ENCODE results near the gene CD248. TPM values are rescaled to one million over a fixed set of nuclear protein-coding genes. Genes with fewer than 3 reads are reported as not detected.

CD248 gene
- total and polyA plus RNA-seq, 2 donors (not counting 1 experiment from before 2014, with no cell fraction given), result 0.40 to 0.96 TPM

DNA sequence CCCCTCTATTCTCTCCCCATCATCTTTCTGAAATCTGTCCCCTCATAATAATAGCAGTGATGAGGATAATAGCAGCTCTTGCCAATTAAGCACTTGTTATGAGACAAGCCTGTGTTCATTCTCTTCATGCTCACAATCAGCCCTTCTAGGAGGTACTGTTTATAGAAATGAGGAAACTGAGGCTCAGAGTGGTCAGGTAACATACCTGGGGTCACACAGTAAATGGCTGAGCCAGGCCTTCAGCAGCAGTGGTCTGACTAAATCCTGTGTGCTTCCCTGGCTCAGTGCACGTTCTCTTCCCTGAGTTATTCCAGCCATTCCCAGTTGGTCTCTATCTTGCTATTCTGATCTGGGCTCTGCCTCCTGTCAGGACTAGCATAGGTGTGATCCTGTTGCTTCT is 42.6 kb downstream of the CD248 start:
- peaks cover 33% of the 10 kb centered on the region for H3K79me2 ChIP-seq (ENCODE audit: control insufficient read depth, insufficient read depth, low read length)
- POLR2A ChIA-PET, result no interaction called here
- H3K9ac ChIP-seq (ENCODE audit: low read length), result no peak overlapping the region
- no peak overlapping the region for H3K27ac Mint-ChIP-seq
- H3K9me3 ChIP-seq (ENCODE audit: control extremely low read depth in 1 of 3, control insufficient read depth in 2 of 3, insufficient read depth in 1 of 3, low read length in 2 of 3), result no peaks in the 10 kb centered on the region
- H3K4me3 Mint-ChIP-seq, result no peak overlapping the region
- H3K27me3 ChIP-seq (replicated peaks in 1 of 4; ENCODE audit: control extremely low read depth in 1 of 4, control insufficient read depth in 3 of 4, insufficient read depth in 4 of 4, low read length in 3 of 4), result peaks cover 0 to 5% (median 2%) of the 10 kb centered on the region in 4 experiments
- 85% methylated on average over 1 of the region's 1 CpG for WGBS (ENCODE audit: insufficient coverage)
- DNase-seq, result no peak
- no peak overlapping the region for H3K4me2 ChIP-seq (replicated peaks; ENCODE audit: low read depth, low read length, poor library complexity, severe bottlenecking)
- no peak for ATAC-seq (ENCODE audit: low read depth)
- peaks cover 0 to 56% of the 10 kb centered on the region in 2 experiments for H3K36me3 ChIP-seq (replicated peaks in 1 of 2; ENCODE audit: control extremely low read depth in 1 of 2, control insufficient read depth in 1 of 2, extremely low read depth in 1 of 2, insufficient read depth in 2 of 2, low read length in 1 of 2)
- no peak overlapping the region for H2AFZ ChIP-seq (ENCODE audit: insufficient read depth, low read depth, low read length, poor library complexity, severe bottlenecking)
- H4K20me1 ChIP-seq (ENCODE audit: control insufficient read depth, insufficient read depth, low read length, poor library complexity, severe bottlenecking), result peaks cover 63% of the 10 kb centered on the region
- H3K9me3 Mint-ChIP-seq (ENCODE audit: insufficient read depth), result no peaks in the 10 kb centered on the region
- peaks cover 26% of the 10 kb centered on the region for H3K4me1 Mint-ChIP-seq
- intact Hi-C loops (cut with micrococcal nuclease), result no loop called here
- peaks cover 20 to 24% of the 10 kb centered on the region in 2 donors for H3K4me1 ChIP-seq (ENCODE audit: control insufficient read depth in 2 of 2, insufficient read depth in 2 of 2, low read length in 2 of 2)
- CTCF ChIA-PET, result interaction anchor here (4.7 kb wide), 1 partner anchor 7 kb away, joined by 33 read pairs; no protein-coding TSS in a partner anchor
- no peak overlapping the region for H3K4me3 ChIP-seq (ENCODE audit: control extremely low read depth in 1 of 5, extremely low read depth in 1 of 5, insufficient read depth in 1 of 5, low read depth in 2 of 5, low read length in 4 of 5)
- TF ChIP-seq, protein P1, sequence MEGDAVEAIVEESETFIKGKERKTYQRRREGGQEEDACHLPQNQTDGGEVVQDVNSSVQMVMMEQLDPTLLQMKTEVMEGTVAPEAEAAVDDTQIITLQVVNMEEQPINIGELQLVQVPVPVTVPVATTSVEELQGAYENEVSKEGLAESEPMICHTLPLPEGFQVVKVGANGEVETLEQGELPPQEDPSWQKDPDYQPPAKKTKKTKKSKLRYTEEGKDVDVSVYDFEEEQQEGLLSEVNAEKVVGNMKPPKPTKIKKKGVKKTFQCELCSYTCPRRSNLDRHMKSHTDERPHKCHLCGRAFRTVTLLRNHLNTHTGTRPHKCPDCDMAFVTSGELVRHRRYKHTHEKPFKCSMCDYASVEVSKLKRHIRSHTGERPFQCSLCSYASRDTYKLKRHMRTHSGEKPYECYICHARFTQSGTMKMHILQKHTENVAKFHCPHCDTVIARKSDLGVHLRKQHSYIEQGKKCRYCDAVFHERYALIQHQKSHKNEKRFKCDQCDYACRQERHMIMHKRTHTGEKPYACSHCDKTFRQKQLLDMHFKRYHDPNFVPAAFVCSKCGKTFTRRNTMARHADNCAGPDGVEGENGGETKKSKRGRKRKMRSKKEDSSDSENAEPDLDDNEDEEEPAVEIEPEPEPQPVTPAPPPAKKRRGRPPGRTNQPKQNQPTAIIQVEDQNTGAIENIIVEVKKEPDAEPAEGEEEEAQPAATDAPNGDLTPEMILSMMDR (IDR thresholded peaks at IDR 0.05), result no peak
- TF ChIP-seq EZH2 (IDR thresholded peaks at IDR 0.05; ENCODE audit: borderline replicate concordance, insufficient read depth, low read depth, low read length, poor library complexity, severe bottlenecking), result no peak
- H3K27me3 Mint-ChIP-seq, result no peaks in the 10 kb centered on the region
- no peak overlapping the region for H3K27ac ChIP-seq (ENCODE audit: low read length in 2 of 2)

DNA sequence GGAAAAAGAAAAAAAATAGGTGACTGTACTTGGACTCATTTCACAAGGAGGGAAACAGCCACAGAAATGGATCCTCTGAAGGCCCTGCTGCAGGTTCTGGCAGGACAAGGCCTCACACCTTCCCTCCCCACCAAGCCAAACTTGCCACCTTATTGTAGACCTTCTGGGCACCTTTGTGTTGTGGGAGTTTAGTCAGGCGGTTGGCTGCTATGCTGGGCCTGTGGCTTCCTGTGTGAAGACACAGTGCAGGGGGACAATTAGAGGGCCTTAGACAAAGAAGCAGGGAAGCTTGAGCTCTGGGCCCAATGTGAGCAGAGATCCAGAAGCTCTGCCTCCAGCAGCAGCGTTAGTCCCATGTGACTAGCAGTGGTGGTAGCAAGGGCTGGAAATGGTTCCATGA is 44.2 kb downstream of the CD248 start:
- Mint-ChIP-seq H3K9me3 (ENCODE audit: insufficient read depth) (no peaks in the 10 kb centered on the region), H3K27ac (no peak overlapping the region), H3K4me3 (no peak overlapping the region), H3K4me1 (peaks cover 27% of the 10 kb centered on the region), H3K27me3 (no peaks in the 10 kb centered on the region)
- no peak overlapping the region for H3K9ac ChIP-seq (ENCODE audit: low read length)
- H4K20me1 ChIP-seq (ENCODE audit: control insufficient read depth, insufficient read depth, low read length, poor library complexity, severe bottlenecking), result peaks cover 54% of the 10 kb centered on the region
- ChIA-PET POLR2A (no interaction called here), CTCF (interaction anchor here (4.7 kb wide), 1 partner anchor 8 kb away, joined by 33 read pairs; no protein-coding TSS in a partner anchor)
- H3K4me2 ChIP-seq (replicated peaks; ENCODE audit: low read depth, low read length, poor library complexity, severe bottlenecking), result no peak overlapping the region
- no peak overlapping the region for H3K27ac ChIP-seq (ENCODE audit: low read length in 2 of 2)
- no peak overlapping the region for H3K4me3 ChIP-seq (ENCODE audit: control extremely low read depth in 1 of 5, extremely low read depth in 1 of 5, insufficient read depth in 1 of 5, low read depth in 2 of 5, low read length in 4 of 5)
- peaks cover 13 to 24% of the 10 kb centered on the region in 2 donors for H3K4me1 ChIP-seq (ENCODE audit: control insufficient read depth in 2 of 2, insufficient read depth in 2 of 2, low read length in 2 of 2)
- WGBS (ENCODE audit: insufficient coverage), result 83% methylated on average over 2 of the region's 2 CpGs
- no peak overlapping the region for H2AFZ ChIP-seq (ENCODE audit: insufficient read depth, low read depth, low read length, poor library complexity, severe bottlenecking)
- TF ChIP-seq, protein P1 (IDR thresholded peaks at IDR 0.05), result no peak
- no peak for TF ChIP-seq EZH2 (IDR thresholded peaks at IDR 0.05; ENCODE audit: borderline replicate concordance, insufficient read depth, low read depth, low read length, poor library complexity, severe bottlenecking)
- peaks cover 0 to 56% of the 10 kb centered on the region in 2 experiments for H3K36me3 ChIP-seq (replicated peaks in 1 of 2; ENCODE audit: control extremely low read depth in 1 of 2, control insufficient read depth in 1 of 2, extremely low read depth in 1 of 2, insufficient read depth in 2 of 2, low read length in 1 of 2)
- H3K9me3 ChIP-seq (ENCODE audit: control extremely low read depth in 1 of 3, control insufficient read depth in 2 of 3, insufficient read depth in 1 of 3, low read length in 2 of 3), result no peaks in the 10 kb centered on the region
- H3K79me2 ChIP-seq (ENCODE audit: control insufficient read depth, insufficient read depth, low read length), result peaks cover 41% of the 10 kb centered on the region
- H3K27me3 ChIP-seq (replicated peaks in 1 of 4; ENCODE audit: control extremely low read depth in 1 of 4, control insufficient read depth in 3 of 4, insufficient read depth in 4 of 4, low read length in 3 of 4), result no peaks in the 10 kb centered on the region
- DNase-seq (no peak), ATAC-seq (ENCODE audit: low read depth) (no peak)
- intact Hi-C loops (cut with micrococcal nuclease), result no loop called here
